LNCaP clone FGC (cell line): ENCODE results near the gene POU6F2.
A peak's percentile ranks its signal among the peaks of the same experiment; 100 is the strongest.

Source experiments
- DNase-seq: peaks from one replicate; pipeline ENCODE4 v3.0.0-alpha.2; 2011; ENCODE audit warnings: low read depth
- H3K4me3 ChIP-seq: 2 replicates; pipeline ENCODE4 v1.5.1; 2011; ENCODE audit warnings: mild to moderate bottlenecking, low read depth, low read length, control low read depth
- CTCF ChIP-seq: IDR thresholded peaks from 2 replicates; pipeline ENCODE4 v1.5.1; 2012; ENCODE audit warnings: mild to moderate bottlenecking; ENCODE audit not compliant: control insufficient read depth, insufficient read depth; ENCODE audit errors: extremely low read depth

Gene POU6F2

GRCh38 chr7:39056153-39056552 lies 78.4 kb downstream of the POU6F2 start:
- no peak for TF ChIP-seq CTCF
- DNase-seq, result no peak
- H3K4me3 ChIP-seq, result no peak overlapping the region

DNA sequence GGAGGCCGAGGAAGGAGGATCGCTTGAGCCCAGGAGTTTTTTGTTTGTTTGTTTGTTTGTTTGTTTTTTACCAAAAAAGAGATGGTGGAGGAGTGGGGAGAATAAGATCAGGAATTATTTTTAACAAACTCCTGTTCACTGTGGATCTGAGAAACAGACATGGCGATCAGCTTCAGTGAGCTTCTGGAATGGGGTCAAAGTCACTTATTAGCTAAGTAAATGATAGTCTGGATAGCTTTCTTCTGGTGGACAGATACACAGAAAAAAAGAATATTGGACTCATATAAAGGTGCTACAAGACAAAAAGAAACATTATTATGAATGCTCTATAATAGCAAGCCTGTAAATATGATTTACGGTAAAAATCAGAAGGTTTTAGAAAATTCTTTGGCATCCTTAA lies 85.1 kb downstream of the POU6F2 start:
- no peak for DNase-seq

GRCh38 chr7:39069031-39069430 lies 91.3 kb downstream of the POU6F2 start:
- DNase-seq, result no peak

More for the DNA sequence above, 85.1 kb downstream of the POU6F2 start:
- TF ChIP-seq CTCF, result no peak
- no peak overlapping the region for H3K4me3 ChIP-seq

GRCh38 chr7:39069896-39070881 lies 92.5 kb downstream of the POU6F2 start:
- TF ChIP-seq CTCF, result no peak
- peak; percentile 14 for DNase-seq
- no peak overlapping the region for H3K4me3 ChIP-seq

More at GRCh38 chr7:39069031-39069430, 91.3 kb downstream of the POU6F2 start:
- no peak overlapping the region for H3K4me3 ChIP-seq
- TF ChIP-seq CTCF, result no peak

DNA sequence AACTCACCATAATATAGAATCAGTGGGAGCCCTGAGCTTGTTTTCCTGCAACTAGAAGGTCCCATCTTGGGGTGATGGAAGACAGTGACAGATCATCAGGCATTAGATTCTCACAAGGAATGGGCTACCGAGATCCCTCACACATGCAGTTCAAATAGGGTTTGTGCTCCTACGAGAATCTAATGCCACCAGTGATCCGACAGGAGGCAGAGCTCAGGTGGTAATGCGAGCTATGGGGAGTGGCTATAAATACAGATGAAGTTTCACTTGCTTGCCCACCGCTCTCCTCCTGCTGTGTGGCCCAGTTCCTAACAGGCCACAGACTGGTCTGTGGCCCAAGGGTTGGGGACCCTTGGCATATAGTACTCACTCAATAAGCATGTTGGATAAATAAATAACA lies 93.4 kb downstream of the POU6F2 start:
- no peak for DNase-seq
- no peak for TF ChIP-seq CTCF
- H3K4me3 ChIP-seq, result no peak overlapping the region

GRCh38 chr7:39073432-39073831 lies 95.7 kb downstream of the POU6F2 start:
- peak; percentile 4 for DNase-seq
- TF ChIP-seq CTCF, result no peak
- no peak overlapping the region for H3K4me3 ChIP-seq
